NCI-H510A (cell line): ENCODE measurements around the gene TUBB4B.

Source experiments
- DNase-seq: peaks from one replicate; lab custom pipeline; 2025; lab: John Stamatoyannopoulos, UW

TUBB4B gene

GRCh38 chr9:137270929-137271695 is 30.0 kb downstream of the TUBB4B start:
- no peak for DNase-seq

GRCh38 chr9:137271696-137272076 is 30.6 kb downstream of the TUBB4B start:
- DNase-seq, result no peak

GRCh38 chr9:137272241-137273094 is 31.4 kb downstream of the TUBB4B start:
- DNase-seq, result peak; percentile 55

GRCh38 chr9:137273095-137273490 is 32.0 kb downstream of the TUBB4B start:
- DNase-seq, result no peak

- DNase-seq, result peak; percentile 89
Measured at GRCh38 chr9:137273611-137274320, 32.7 kb downstream of the TUBB4B start.

GRCh38 chr9:137275203-137275587 is 34.1 kb downstream of the TUBB4B start:
- DNase-seq, result no peak

GRCh38 chr9:137275588-137276472 is 34.7 kb downstream of the TUBB4B start:
- DNase-seq, result no peak

GRCh38 chr9:137276473-137277328 is 35.6 kb downstream of the TUBB4B start:
- DNase-seq, result no peak

GRCh38 chr9:137277329-137278041 is 36.4 kb downstream of the TUBB4B start, which contains the start of gene TOR4A:
Gene TOR4A, plus strand, starts transcription at chr9:137277726. Its CDS starts 964 bp downstream, at chr9:137278690.
- no peak for DNase-seq

- no peak for DNase-seq
Measured at GRCh38 chr9:137278061-137278701, 37.1 kb downstream of the TUBB4B start.

- no peak for DNase-seq
Measured at GRCh38 chr9:137278721-137279711, 37.9 kb downstream of the TUBB4B start.

- DNase-seq, result no peak
Measured at GRCh38 chr9:137279741-137280473, 38.8 kb downstream of the TUBB4B start.

- no peak for DNase-seq
Measured at GRCh38 chr9:137280474-137281344, 39.6 kb downstream of the TUBB4B start.

- DNase-seq, result no peak
Measured at GRCh38 chr9:137281345-137282116, 40.4 kb downstream of the TUBB4B start.

GRCh38 chr9:137286975-137287383 is 45.9 kb downstream of the TUBB4B start:
- no peak for DNase-seq

GRCh38 chr9:137293094-137293481 is 52.0 kb downstream of the TUBB4B start:
- no peak for DNase-seq
